Thyroid gland (tissue), 4 donors: ENCODE measurements around the gene TRAIP.

Source experiments
- CTCF ChIP-seq, 6 experiments: fragments of 200-600 bp in 3 of 6; fragments of 450-650 bp in 3 of 6; sonication (generic) in 3 of 6; IDR thresholded peaks; one replicate each; pipeline ENCODE4 v1.5.1; 2016 to 2019; ENCODE audit warnings: antibody characterized with exemption in 6 of 6, mild to moderate bottlenecking in 2 of 6, inconsistent platforms in 1 of 6, moderate library complexity in 1 of 6
- POLR2A ChIP-seq, 2 donors: fragments of 450-650 bp; IDR thresholded peaks; one replicate each; pipeline ENCODE4 v1.6.1; 2017; ENCODE audit warnings: antibody characterized with exemption in 2 of 2, mild to moderate bottlenecking in 2 of 2, moderate library complexity in 1 of 2

GRCh38 chr3:49876567-49876966 is 20.2 kb upstream of the TRAIP start:
- TF ChIP-seq POLR2A (IDR thresholded peaks at IDR 0.05) (no peak), CTCF (IDR thresholded peaks at IDR 0.05) (no peak)
